HG03442 (cell line): Measurements from ENCODE around the gene ZNF444.
A peak's percentile ranks its signal among the peaks of the same experiment; 100 is the strongest.

Experiments used
- ATAC-seq: cut with Tn5 transposase; IDR thresholded peaks from one replicate; pipeline ENCODE4 v1.9.1; 2021; ENCODE audit warnings: mild to moderate bottlenecking, moderate library complexity; ENCODE audit not compliant: unreplicated experiment

The ZNF444 gene

GRCh38 chr19:56106993-56107392, 34.1 kb upstream of the ZNF444 start:
- no peak for ATAC-seq

DNA sequence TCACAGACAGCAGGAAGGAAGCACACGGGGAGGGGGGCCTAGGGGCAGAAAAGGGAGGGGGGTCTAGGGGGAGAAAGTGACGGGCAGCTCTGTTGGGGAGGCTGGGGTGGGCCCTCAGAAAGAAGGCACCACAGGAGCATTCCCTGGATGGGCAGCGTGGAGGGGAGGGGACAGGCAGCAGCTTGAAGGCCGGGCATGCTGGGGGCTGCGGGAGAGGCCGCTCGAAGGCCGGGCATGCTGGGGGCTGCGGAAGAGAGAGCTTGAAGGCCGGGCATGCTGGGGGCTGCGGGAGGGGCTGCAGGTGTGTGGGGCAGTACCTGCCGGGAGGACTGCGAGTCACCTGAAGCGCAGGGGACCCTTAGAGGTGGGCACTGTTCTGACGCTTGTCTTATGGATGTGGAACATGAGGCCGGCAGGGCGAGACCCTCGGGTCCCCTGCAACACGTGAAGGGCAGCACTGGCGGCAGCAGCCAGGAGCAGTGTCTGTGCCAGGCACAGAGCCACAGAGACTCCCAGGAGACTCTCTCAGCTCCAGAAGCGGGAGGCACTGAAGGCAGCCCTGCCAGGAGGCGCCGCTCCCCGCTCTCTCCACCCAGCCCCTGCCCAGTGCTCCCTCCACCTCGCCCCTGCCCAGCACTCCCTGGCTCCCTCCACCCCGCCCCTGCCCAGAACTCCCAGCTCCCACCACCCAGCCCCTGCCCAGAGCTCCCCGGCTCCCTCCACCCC, 33.3 kb upstream of the ZNF444 start:
- ATAC-seq: no peak

- ATAC-seq: no peak
Measured at GRCh38 chr19:56108447-56109195, 32.5 kb upstream of the ZNF444 start.

DNA sequence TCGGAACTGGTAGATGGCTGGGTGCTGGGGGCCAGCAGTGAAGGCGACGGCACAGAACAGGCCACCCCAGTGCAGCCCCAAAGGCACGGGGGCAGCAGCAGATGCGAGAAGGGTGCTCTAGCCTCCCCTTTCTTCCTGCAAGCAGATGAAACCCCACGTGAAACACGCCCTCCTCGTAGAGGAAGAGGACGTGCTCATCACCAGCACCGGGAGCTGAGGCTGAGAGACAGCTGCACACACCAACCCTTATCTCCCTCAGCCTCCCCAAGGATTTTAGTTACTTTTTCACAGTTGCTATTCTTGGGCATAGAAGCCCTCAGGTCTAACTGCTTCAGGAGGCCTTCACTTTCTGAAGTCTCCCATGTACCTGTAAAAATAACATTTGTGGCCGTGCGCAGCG, 31.9 kb upstream of the ZNF444 start:
- ATAC-seq: no peak

DNA sequence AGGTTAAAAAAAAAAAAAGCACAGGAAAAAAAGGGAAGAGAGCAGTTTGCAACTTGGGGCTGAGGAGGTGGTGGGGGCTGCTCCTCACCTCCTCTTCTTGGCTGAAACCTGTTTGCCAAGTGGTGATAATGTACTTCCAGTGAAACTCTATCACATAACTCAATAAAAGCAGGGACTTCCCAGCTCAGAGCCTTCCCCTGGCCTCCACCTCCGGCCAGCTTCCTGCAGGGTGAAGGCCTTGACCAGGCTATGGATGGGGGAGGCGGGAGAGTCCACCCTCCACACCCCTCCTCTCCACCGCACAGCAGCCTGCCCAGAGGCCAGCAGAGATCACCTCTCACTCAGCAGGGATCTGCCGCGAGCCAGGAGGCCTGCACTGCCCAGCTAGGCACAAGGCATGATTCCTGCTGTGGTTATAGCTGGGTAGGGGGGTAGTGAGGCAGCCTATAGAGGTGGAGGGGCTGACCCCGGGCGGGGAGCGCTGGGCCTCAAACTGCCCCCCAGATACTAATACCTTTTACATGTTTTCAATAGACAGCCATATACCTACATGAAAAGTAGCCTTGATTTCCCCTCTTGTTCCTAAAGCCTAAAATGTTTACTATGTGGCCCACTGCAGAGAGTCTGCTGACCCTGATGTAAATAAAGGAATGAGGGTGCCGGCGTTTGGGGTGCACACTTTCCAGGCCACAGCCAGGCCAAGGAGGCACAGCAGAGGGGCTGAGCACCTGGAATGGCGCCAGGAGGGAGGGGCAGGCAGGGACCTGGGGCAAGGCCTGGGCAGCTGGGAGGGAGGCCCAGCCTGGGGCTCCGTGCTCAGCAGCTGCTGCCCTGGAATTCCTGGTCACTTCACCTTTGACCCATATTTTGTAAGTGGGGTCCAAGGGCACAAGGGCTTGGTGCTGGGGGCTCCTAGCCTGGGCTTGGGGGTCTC, 30.3 kb upstream of the ZNF444 start:
- no peak for ATAC-seq

GRCh38 chr19:56111601-56112312, 29.3 kb upstream of the ZNF444 start:
- peak; percentile 81 for ATAC-seq

- ATAC-seq: no peak
Measured at GRCh38 chr19:56112313-56112709, 28.8 kb upstream of the ZNF444 start.

- no peak for ATAC-seq
Measured at GRCh38 chr19:56113074-56113632, 27.9 kb upstream of the ZNF444 start.

DNA sequence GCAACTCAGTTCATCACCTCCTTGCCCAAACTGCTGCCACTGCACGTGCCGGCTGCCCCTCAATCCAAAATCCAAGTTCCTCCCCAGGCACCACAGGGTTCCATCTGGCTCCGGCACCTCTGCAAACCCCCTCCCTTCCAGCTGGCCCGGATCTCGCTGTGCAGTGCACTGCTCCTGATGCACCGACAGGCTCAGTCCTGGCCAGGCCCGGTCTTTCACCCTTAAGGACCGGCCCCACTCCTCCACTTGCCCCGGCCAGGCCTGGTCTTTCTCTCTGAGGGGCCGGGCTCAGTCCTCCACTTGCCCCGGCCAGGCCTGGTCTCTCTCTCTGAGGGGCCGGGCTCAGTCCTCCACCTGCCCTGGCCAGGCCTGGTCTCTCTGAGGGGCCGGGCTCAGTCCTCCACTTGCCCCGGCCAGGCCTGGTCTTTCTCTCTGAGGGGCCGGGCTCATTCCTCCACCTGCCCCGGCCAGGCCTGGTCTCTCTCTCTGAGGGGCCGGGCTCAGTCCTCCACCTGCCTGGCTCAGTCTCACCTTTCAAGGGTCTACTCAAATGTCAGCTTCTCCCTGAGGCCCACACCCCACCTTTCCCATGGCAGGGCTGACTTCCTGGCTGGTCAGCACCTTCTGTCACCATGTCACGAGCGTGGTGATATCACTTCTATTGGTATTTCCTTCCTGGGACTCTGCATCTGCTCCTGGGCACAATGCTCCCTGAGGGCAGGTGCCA, 26.9 kb upstream of the ZNF444 start:
- ATAC-seq: no peak

DNA sequence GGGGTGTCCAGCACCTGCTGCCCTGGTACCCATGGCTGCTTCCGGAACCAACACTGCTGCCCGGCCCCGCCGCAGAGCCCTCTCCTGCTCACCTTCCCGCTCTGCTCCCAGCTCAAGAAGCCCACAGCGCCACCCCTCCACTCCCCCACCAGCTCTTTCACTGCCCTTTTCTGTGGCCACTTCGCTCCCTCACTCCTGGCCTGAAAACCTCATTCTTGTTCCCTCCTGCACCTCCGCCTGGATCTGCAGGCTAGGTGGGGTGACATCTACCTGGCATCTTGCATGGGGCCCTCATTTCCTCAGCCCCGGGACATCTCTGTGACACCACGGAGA, 26.3 kb upstream of the ZNF444 start:
- ATAC-seq: no peak

- ATAC-seq: no peak
Measured at GRCh38 chr19:56115490-56115889, 25.6 kb upstream of the ZNF444 start.

GRCh38 chr19:56116606-56117005, 24.5 kb upstream of the ZNF444 start:
- ATAC-seq: no peak

GRCh38 chr19:56117376-56117884, 23.7 kb upstream of the ZNF444 start:
- no peak for ATAC-seq

DNA sequence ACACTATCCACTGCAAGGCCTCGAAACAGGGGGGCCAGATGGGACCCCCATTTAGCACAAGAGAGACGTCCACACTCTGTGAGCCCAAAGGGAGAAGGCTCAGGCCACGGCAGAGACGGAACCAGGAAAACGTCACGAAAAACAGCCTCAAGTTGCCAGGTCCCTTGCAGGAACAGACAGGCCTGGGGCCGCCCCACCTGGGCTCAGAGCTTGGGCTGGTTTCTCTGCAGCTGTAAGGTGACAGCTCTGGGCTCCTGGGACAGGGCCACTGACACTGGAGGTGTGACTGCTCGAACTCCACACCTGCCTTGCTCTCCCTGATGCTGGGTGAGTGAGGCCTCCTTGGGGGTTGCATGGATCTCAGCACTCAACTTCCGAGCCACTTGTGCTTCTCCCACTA, 23.2 kb upstream of the ZNF444 start:
- no peak for ATAC-seq

DNA sequence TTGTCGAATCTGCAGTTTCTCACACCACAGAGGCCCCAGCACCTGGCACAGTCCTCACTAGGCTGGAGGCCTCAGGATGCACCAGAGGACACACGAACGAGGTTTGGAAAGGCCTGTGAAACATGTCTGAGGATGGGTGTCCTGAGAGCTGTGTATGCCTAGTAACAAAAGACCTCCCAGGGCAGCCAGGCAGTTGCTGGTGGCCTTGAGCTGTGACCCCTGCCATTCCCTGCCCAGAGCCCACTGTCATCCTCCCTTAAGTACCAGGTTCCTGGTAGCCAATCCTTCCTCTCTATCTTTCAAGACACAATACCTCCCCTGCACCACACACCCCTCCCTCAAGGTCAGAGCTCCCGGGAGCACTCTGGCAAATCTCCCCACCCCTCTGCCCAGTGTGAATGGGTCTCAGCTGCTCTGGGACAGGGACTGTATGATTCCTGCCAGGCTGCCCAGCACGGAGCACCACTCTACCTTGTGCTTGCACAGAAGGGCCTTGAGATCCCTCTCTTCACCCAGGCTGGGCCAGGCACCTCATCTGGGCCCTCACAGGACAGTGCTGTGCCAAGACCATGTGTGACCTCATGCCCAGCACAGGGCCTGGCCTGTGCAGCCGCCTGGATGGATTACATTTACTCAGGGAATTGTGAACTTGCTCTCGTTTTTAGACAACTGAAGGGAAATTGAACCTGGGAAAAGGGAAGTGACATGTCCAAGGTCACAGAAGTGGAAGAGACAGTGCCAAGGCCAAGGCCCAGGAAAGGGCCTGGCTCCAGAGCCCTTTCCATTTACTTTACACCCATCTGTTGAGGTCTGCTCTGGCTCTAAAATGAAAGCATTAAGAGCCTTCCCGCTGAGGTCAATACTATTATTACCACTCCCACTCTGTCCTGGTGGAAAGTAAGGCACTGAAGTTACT, 22.2 kb upstream of the ZNF444 start:
- ATAC-seq: no peak

- ATAC-seq: no peak
Measured at GRCh38 chr19:56119582-56119978, 21.5 kb upstream of the ZNF444 start.

- no peak for ATAC-seq
Measured at GRCh38 chr19:56120002-56120370, 21.1 kb upstream of the ZNF444 start.

GRCh38 chr19:56120371-56121179, 20.5 kb upstream of the ZNF444 start:
- peak; percentile 17 for ATAC-seq
